DMS 273 (cell line): ENCODE data around the gene PTPRU.

Experiments
- DNase-seq: peaks from one replicate; lab custom pipeline; 2025; ENCODE audit not compliant: unreplicated experiment; lab: John Stamatoyannopoulos, UW

The PTPRU gene

GRCh38 chr1:29243871-29244200, 7.5 kb downstream of the PTPRU start:
- DNase-seq: no peak

GRCh38 chr1:29245261-29245660, 8.9 kb downstream of the PTPRU start:
- DNase-seq: no peak

- peak; percentile 58 for DNase-seq
Observed at GRCh38 chr1:29245876-29246275, 9.6 kb downstream of the PTPRU start.

- DNase-seq: no peak
Observed at GRCh38 chr1:29247044-29247443, 10.7 kb downstream of the PTPRU start.

- DNase-seq: no peak
Observed at GRCh38 chr1:29247571-29248273, 11.4 kb downstream of the PTPRU start.

- DNase-seq: no peak
Observed at GRCh38 chr1:29248409-29248808, 12.1 kb downstream of the PTPRU start.

GRCh38 chr1:29249170-29249691, 12.9 kb downstream of the PTPRU start:
- DNase-seq: peak; percentile 42

GRCh38 chr1:29249951-29250581, 13.7 kb downstream of the PTPRU start:
- no peak for DNase-seq

- DNase-seq: no peak
Observed at GRCh38 chr1:29251164-29252124, 15.1 kb downstream of the PTPRU start.

GRCh38 chr1:29253180-29253579, 16.9 kb downstream of the PTPRU start:
- no peak for DNase-seq

- DNase-seq: no peak
Observed at GRCh38 chr1:29254346-29254745, 18.0 kb downstream of the PTPRU start.

- no peak for DNase-seq
Observed at GRCh38 chr1:29255134-29255666, 18.9 kb downstream of the PTPRU start.

- DNase-seq: peak; percentile 92
Observed at GRCh38 chr1:29256394-29256793, 20.1 kb downstream of the PTPRU start.

- peak; percentile 57 for DNase-seq
Observed at GRCh38 chr1:29256979-29257804, 20.9 kb downstream of the PTPRU start.

GRCh38 chr1:29258189-29258975, 22.1 kb downstream of the PTPRU start:
- no peak for DNase-seq

GRCh38 chr1:29258976-29259801, 22.9 kb downstream of the PTPRU start:
- no peak for DNase-seq

GRCh38 chr1:29259802-29260441, 23.6 kb downstream of the PTPRU start:
- DNase-seq: no peak

GRCh38 chr1:29260531-29260930, 24.2 kb downstream of the PTPRU start:
- DNase-seq: no peak
